ENCODE data around the gene ESPN. TPM values are rescaled to one million over a fixed set of nuclear protein-coding genes. Genes with fewer than 3 reads are reported as not detected.
"Not testable (repeated sequence)": the region's sequence is repeated elsewhere in the genome, so short reads cannot be mapped to it uniquely, and the experiment has no call there.

ESPN gene
- total RNA-seq, 8 experiments from 2014 or later: 0.87 to 3.4 (median 1.4) TPM; not detected in 1

DNA sequence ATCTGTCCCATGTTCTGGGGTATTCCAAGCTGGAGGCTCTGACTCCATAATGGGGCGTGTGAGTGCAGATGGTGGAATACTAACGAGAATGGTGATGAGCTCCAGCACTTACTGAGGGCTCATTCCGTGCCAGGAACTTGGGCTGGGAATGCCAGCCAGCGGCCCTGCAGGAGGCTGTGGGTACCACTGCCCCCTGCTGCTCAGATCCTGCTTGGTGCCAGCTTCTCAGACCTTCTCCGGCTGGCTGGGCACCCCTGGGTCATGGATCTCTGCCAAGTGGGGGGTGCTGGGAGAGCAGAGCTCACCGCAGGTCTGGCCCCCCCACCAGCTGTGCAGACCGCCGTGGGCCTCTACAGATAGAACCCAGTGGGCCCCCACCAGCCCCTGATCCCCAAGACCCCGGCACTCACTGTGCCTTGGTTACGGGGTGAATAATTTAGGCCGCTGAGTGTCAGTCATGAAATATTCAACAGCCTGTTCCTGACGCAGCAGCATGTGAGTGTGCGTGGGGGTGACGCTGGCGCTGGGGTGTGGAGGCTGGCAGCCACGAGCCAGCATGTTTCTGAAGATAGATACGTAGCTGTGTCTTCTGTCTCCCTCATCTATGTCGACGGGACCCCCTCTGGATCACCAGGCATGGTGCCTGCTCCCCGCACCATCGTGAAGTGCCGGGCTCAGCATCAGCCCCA lies 12.6 kb downstream of the ESPN start:
- in situ Hi-C loops (cut with MboI; ENCODE audit: low pct_unique_long_range_greater_than_20kb in 2 of 9, low sequenced_read_pairs in 9 of 9, unreplicated experiment in 9 of 9): loop anchor here in 1 of 9 experiments (25.0 kb wide), 1 partner anchor 200 kb away; the partner anchor contains the start of genes HES3 and ICMT
- H3K4me3 ChIP-seq, H3K27ac ChIP-seq: not testable (repeated sequence)
- ATAC-seq (replicated peaks in 6 of 8): peak; percentile 20 to 79 (median 61)
- peaks cover 27 to 37% of the 10 kb centered on the region in 2 donors for H3K4me1 ChIP-seq (replicated peaks in 1 of 2)
- 0 to 90% (median 69%) methylated on average over 2 to 7 of the region's 22 CpGs; no CpG with 5 or more reads in 6 of the 10 experiments for WGBS, 10 experiments

DNA sequence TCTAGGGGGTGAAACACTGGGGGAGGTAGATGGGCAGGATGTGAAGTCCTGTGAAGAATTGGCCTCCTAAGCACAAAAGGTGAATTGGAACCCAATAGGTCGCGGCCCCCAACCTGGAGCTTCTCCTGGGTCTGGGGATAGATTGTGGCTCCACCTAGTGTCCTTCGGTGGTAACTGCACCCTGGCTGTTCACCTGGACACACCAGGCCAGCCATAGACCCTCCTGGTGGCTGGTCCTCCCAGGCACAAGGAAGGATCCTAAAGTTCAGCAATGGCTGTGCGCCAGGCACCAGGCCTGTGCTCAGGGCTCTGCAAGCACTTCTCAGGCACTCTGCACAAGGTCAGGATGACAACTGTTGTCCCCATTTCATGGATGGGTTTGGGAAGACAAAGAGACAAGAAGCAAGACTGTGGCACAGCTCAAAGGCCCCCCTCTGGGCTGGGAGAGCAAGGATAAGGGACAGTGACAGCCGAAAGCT lies 13.5 kb downstream of the ESPN start:
- no peak overlapping the region for H3K4me3 ChIP-seq
- in situ Hi-C loops (cut with MboI; ENCODE audit: low pct_unique_long_range_greater_than_20kb in 2 of 9, low sequenced_read_pairs in 9 of 9, unreplicated experiment in 9 of 9): loop anchor here in 1 of 9 experiments (25.0 kb wide), 1 partner anchor 201 kb away; the partner anchor contains the start of genes HES3 and ICMT
- H3K27ac ChIP-seq: no peak overlapping the region
- peaks cover 27 to 37% of the 10 kb centered on the region in 2 donors for H3K4me1 ChIP-seq (replicated peaks in 1 of 2)
- WGBS, 10 experiments: 0 to 14% (median 0%) methylated on average over 1 to 4 of the region's 5 CpGs; no CpG with 5 or more reads in 5 of the 10 experiments
- ATAC-seq (replicated peaks in 6 of 8): peak; percentile 23 to 48 (median 39)

DNA sequence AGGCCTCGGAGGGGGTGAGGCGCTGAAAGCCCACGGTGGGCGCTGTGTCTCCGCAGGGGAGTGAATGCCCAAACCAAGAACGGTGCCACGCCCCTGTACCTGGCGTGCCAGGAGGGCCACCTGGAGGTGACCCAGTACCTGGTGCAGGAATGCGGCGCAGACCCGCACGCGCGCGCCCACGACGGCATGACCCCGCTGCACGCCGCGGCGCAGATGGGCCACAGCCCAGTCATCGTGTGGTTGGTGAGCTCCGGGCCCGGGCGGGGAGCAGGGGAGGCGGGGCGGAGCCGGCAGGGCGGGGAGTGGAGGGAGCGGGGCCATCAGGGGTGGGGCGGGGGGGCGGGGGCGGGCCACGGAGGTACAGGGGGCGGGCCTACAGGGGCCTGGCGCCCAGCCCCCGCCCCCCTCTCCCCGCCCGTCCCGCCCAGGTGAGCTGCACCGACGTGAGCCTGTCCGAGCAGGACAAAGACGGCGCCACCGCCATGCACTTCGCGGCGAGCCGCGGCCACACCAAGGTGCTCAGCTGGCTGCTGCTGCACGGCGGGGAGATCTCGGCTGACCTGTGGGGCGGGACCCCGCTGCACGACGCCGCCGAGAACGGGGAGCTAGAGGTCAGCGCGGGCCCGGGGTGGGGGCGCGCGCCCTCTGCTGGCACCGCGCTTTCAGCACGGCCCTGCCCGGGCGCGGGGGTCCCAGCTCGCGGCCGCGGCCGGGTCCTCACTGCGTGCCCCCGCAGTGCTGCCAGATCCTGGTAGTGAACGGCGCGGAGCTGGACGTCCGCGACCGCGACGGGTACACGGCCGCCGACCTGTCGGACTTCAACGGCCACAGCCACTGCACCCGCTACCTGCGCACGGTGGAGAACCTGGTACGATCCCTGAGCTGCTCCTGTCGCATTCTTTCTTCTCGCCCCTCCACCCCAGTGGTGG lies 15.9 kb downstream of the ESPN start:
- 6 to 25% (median 14%) methylated on average over 10 to 24 of the region's 101 CpGs; no CpG with 5 or more reads in 6 of the 10 experiments for WGBS, 10 experiments
- H3K27ac ChIP-seq: no peak overlapping the region
- H3K4me1 ChIP-seq (replicated peaks in 1 of 2): peaks cover 9 to 18% of the 10 kb centered on the region in 2 donors
- in situ Hi-C loops (cut with MboI; ENCODE audit: low pct_unique_long_range_greater_than_20kb in 2 of 9, low sequenced_read_pairs in 9 of 9, unreplicated experiment in 9 of 9): loop anchor here in 1 of 9 experiments (25.0 kb wide), 1 partner anchor 203 kb away; the partner anchor contains the start of genes HES3 and ICMT
- ATAC-seq (replicated peaks in 6 of 8): peak; percentile 30 to 82 (median 76)
- peak overlapping the region in 2 of 5 donors; percentile 21 to 24 for H3K4me3 ChIP-seq

DNA sequence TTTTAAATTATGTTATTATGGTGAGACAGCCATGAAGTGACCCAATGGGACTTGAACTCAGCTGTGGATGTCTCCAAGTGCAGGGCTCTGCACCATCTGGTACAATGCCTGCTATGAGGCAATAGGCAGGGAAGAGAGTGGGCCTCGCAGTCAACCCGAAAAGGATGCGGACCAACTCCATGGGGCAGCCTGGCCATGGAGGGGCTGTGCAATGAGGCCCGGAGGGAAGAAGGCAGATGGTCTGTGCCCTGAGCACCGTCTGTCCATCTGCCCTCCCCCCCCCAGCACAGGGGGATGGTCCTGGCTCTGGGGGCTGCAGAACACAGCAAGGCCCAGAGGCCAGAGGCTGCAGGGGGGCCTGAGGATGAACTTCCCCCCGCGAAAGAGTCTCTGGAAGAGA lies 17.0 kb downstream of the ESPN start:
- no peak overlapping the region for H3K27ac ChIP-seq
- WGBS, 10 experiments: 50 to 100% (median 71%) methylated on average over 1 to 6 of the region's 7 CpGs; no CpG with 5 or more reads in 4 of the 10 experiments
- H3K4me3 ChIP-seq: no peak overlapping the region
- ATAC-seq (replicated peaks in 6 of 8): no peak
- peaks cover 11 to 21% of the 10 kb centered on the region in 2 donors for H3K4me1 ChIP-seq (replicated peaks in 1 of 2)
- in situ Hi-C loops (cut with MboI; ENCODE audit: low pct_unique_long_range_greater_than_20kb in 2 of 9, low sequenced_read_pairs in 9 of 9, unreplicated experiment in 9 of 9): loop anchor here in 1 of 9 experiments (25.0 kb wide), 1 partner anchor 204 kb away; the partner anchor contains the start of genes HES3 and ICMT

DNA sequence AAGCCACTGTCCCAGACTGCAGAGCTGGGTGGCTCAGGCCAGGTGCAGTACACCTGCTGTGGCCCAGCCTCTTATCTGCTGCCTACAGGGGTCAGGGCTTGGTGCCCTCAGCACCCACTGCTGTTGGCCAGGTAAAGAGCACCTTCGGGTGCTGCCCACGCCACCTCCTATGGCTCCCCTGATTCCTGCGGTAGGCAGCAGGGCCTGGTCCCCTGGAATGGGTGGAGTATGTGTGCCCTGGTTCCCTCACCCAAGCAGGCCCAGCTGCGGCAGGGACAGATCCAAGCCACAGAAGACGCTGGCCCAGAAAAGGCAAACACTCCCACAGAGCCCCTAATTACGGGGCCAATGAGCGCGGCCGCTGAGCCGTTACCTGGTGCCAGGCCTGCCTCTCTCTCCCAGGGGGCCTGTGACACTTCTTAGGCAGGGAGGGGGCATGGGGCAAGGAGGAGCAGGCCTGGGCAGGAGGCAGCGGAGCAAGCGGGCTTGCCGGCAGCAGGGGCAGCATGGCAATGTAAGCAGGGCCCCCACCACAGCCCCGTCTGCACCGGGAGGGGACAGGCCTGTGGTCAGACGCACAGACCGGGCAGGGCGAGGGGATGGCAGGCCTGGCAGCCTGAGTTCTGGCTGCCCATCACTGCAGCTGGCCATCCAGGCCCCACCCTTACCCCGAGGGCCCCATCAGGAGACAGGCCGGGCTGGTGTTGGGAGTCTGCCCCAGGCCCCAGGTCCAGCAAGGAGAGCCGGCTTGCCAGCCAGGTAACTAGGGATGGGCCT lies 19.0 kb downstream of the ESPN start:
- peaks cover 12 to 23% of the 10 kb centered on the region in 2 donors for H3K4me1 ChIP-seq (replicated peaks in 1 of 2)
- H3K27ac ChIP-seq: no peak overlapping the region
- in situ Hi-C loops (cut with MboI; ENCODE audit: low pct_unique_long_range_greater_than_20kb in 2 of 9, low sequenced_read_pairs in 9 of 9, unreplicated experiment in 9 of 9): loop anchor here in 1 of 9 experiments (25.0 kb wide), 1 partner anchor 206 kb away; the partner anchor contains the start of genes HES3 and ICMT
- H3K4me3 ChIP-seq: no peak overlapping the region
- WGBS, 10 experiments: 70 to 93% (median 89%) methylated on average over 2 to 10 of the region's 21 CpGs; no CpG with 5 or more reads in 6 of the 10 experiments
- ATAC-seq (replicated peaks in 6 of 8): no peak

DNA sequence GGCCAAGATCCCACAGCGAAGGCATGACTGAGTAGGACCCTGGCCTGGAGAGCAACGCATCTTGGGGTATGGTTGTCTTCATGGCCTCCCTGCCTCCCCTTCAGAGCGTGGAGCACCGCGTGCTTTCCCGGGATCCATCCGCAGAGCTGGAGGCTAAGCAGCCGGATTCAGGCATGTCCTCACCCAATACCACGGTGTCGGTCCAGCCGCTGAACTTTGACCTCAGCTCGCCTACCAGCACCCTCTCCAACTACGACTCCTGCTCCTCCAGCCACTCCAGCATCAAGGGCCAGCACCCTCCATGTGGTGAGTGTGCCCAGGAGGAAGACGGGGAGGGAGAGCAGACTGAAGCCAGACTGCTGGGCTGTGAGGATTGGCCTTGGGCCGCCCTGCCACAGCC lies 19.8 kb downstream of the ESPN start:
- Histone ChIP-seq H3K4me3 (no peak overlapping the region), H3K27ac (no peak overlapping the region), H3K4me1 (replicated peaks in 1 of 2) (peaks cover 12 to 27% of the 10 kb centered on the region in 2 donors)
- in situ Hi-C loops (cut with MboI; ENCODE audit: low pct_unique_long_range_greater_than_20kb in 2 of 9, low sequenced_read_pairs in 9 of 9, unreplicated experiment in 9 of 9): loop anchor here in 1 of 9 experiments (25.0 kb wide), 1 partner anchor 207 kb away; the partner anchor contains the start of genes HES3 and ICMT
- ATAC-seq (replicated peaks in 6 of 8): no peak
- 67 to 100% (median 89%) methylated on average over 1 to 6 of the region's 15 CpGs; no CpG with 5 or more reads in 5 of the 10 experiments for WGBS, 10 experiments

DNA sequence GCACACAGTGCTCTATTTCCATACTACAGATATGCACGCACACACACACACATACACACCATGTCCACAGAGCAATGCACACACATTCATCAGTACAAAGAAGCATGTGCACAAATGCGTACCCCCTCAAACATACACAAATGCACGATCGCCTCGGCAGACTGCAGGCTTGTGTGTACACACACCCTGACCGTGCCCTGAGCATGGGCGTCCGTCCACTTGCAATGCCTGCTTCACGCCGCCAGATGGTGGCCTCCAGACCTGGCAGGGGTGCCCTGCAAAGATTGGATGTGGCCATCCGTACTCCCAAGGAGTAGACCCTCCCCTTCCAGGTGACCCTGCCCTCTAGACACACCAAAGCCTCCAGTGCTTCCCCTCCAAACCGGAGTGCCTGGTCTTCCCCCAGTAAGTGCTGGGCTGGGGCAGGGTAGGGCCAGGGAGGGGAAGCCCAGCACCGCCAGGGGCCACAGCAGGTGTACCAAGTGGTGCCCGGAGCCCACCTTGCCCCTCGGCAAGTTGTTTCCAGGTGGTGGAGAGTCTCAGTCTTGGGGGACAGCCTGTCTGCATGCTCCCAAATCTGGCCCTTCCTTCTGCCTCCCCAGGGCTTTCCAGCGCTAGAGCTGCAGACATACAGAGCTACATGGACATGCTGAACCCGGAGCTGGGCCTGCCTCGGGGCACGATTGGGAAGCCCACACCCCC lies 20.6 kb downstream of the ESPN start:
- WGBS, 10 experiments: 51 to 100% (median 67%) methylated on average over 1 to 6 of the region's 19 CpGs; no CpG with 5 or more reads in 6 of the 10 experiments
- in situ Hi-C loops (cut with MboI; ENCODE audit: low pct_unique_long_range_greater_than_20kb in 2 of 9, low sequenced_read_pairs in 9 of 9, unreplicated experiment in 9 of 9): loop anchor here in 1 of 9 experiments (25.0 kb wide), 1 partner anchor 208 kb away; the partner anchor contains the start of genes HES3 and ICMT
- Histone ChIP-seq H3K27ac (no peak overlapping the region), H3K4me3 (no peak overlapping the region), H3K4me1 (replicated peaks in 1 of 2) (peaks cover 20 to 26% of the 10 kb centered on the region in 2 donors)
- peak in 5 of 8 experiments; percentile 8 to 55 (median 29) for ATAC-seq (replicated peaks in 6 of 8)

DNA sequence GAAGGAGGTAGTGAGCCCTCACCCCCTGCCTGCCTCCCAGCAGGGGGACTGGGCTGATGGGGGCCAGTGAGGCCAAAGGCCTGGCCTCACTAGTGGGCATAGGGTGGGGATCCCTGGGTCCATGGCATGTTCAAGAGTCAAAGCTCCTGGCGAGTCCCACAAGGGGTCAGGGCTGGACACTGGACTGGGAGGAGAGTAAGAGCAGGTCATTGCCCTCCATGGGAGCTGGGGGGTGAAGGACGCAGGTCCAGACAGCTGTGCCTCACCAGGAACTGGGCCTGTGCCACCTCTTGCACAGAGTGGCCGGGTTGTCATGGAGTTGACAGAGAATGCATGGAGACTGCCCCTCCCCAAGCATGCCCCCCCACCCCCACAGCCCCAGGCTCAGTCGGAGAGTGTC lies 21.4 kb downstream of the ESPN start:
- H3K4me1 ChIP-seq (replicated peaks in 1 of 2): peaks cover 22 to 29% of the 10 kb centered on the region in 2 donors
- 100% methylated on average over 1 of the region's 4 CpGs; no CpG with 5 or more reads in 8 of the 10 experiments for WGBS, 10 experiments
- in situ Hi-C loops (cut with MboI; ENCODE audit: low pct_unique_long_range_greater_than_20kb in 2 of 9, low sequenced_read_pairs in 9 of 9, unreplicated experiment in 9 of 9): loop anchor here in 1 of 9 experiments (25.0 kb wide), 1 partner anchor 209 kb away; the partner anchor contains the start of genes HES3 and ICMT

DNA sequence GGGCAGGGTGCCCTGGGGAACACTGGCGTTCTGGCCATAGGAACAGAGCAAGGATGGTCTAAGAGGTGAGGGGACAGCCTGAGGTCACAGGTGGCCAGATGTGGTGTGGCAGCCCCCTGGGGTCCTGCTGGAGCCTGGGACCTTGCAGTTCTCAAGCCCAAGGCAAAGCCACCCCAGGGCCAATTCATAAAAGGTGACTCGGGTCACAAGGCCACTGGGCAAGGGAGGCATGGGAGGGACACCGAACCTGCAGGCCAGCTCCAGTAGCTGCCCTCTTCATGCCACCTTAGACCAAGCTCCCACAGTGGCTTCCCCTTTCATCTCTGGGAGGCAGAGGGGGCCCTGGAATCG lies 22.1 kb downstream of the ESPN start:
- Histone ChIP-seq H3K4me1 (replicated peaks in 1 of 2) (peaks cover 22 to 29% of the 10 kb centered on the region in 2 donors), H3K4me3 (peak overlapping the region in 1 of 5 donors; percentile 2), H3K27ac (no peak overlapping the region)
- in situ Hi-C loops (cut with MboI; ENCODE audit: low pct_unique_long_range_greater_than_20kb in 2 of 9, low sequenced_read_pairs in 9 of 9, unreplicated experiment in 9 of 9): loop anchor here in 1 of 9 experiments (25.0 kb wide), 1 partner anchor 209 kb away; the partner anchor contains the start of genes HES3 and ICMT
- WGBS, 10 experiments: 73 to 88% methylated on average over 2 of the region's 4 CpGs; no CpG with 5 or more reads in 8 of the 10 experiments
- ATAC-seq (replicated peaks in 6 of 8): no peak

More for the DNA sequence above, 21.4 kb downstream of the ESPN start:
- not testable (repeated sequence) for H3K4me3 ChIP-seq; H3K27ac ChIP-seq; ATAC-seq (replicated peaks in 6 of 8)

DNA sequence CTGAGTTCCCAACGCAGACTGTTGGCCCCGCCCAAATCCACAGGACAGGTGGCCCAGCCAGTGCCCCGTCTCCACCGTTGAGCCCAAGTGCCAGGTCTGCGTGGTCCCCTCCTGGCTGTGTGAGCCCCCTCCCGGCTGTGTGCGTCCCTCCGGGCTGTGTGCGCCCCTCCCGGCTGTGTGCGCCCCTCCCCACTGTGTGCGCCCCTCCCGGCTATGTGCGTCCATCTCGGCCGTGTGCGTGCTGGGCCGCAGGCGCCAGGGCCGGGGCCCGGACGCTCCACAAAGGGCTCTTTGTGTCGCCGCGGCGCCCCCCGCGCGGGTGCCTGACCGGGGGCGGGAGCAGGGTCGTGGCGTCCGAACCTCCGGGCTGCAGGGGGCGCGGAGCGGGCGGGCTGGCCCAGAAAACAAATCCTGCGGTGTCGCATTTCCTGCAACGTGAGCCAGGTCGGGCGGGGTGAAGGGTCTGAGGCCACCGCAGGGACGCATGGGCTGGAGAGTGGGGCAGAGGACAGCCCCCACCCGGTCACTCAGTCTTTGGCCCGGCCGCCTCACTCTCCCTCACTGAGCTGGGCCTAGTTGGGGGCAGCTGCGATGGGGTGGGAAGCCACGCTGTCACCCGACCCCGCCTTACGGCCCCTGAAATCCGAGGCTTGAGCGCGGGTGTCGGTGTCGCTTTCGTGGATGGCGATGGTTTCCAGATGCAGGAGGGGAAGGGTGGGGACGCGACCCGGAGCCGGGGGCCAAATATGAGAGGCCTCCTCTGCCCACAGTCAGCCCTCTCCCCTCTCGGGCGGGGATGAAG lies 22.6 kb downstream of the ESPN start:
- peaks cover 22 to 29% of the 10 kb centered on the region in 2 donors for H3K4me1 ChIP-seq (replicated peaks in 1 of 2)
- in situ Hi-C loops (cut with MboI; ENCODE audit: low pct_unique_long_range_greater_than_20kb in 2 of 9, low sequenced_read_pairs in 9 of 9, unreplicated experiment in 9 of 9): loop anchor here in 1 of 9 experiments (25.0 kb wide), 1 partner anchor 210 kb away; the partner anchor contains the start of genes HES3 and ICMT
- H3K4me3 ChIP-seq: peak overlapping the region in 3 of 5 donors; percentile 2 to 19 (median 13)
- peak in 5 of 8 experiments; percentile 1 to 43 (median 30) for ATAC-seq (replicated peaks in 6 of 8)
- WGBS, 10 experiments: no CpG with 5 or more reads among the region's 67 CpGs
- H3K27ac ChIP-seq: no peak overlapping the region

Measured in motor neuron (in vitro differentiated cells).